ENCODE data around the gene SCGB1C2. TPM values are rescaled to one million over a fixed set of nuclear protein-coding genes. Genes with fewer than 3 reads are reported as not detected.
"Not testable (repeated sequence)": the region's sequence is repeated elsewhere in the genome, so short reads cannot be mapped to it uniquely, and the experiment has no call there.

The SCGB1C2 gene
- not detected for total RNA-seq

GRCh38 chr17:137166-137807 lies at the start of gene SCGB1C2:
Gene SCGB1C2 (plus strand): TSS chr17:137569. CDS start chr17:137591, 22 bp downstream.
- not testable (repeated sequence) for FAIRE-seq; DNase-seq (ENCODE audit: low spot score in 2 of 2)

GRCh38 chr17:113111-113510 lies 24.3 kb upstream of the SCGB1C2 start:
- not testable (repeated sequence) for DNase-seq (ENCODE audit: low spot score in 2 of 2); FAIRE-seq

- not testable (repeated sequence) for FAIRE-seq; DNase-seq (ENCODE audit: low spot score in 2 of 2)
These were observed 18.9 kb upstream of the SCGB1C2 start for GRCh38 chr17:118339-118917.

- DNase-seq (ENCODE audit: low spot score in 2 of 2); FAIRE-seq: not testable (repeated sequence)
These were observed 3.4 kb upstream of the SCGB1C2 start for GRCh38 chr17:133932-134331.

GRCh38 chr17:134332-134785 lies 3.0 kb upstream of the SCGB1C2 start:
- not testable (repeated sequence) for DNase-seq (ENCODE audit: low spot score in 2 of 2); FAIRE-seq

GRCh38 chr17:135022-135421 lies 2.3 kb upstream of the SCGB1C2 start:
- FAIRE-seq; DNase-seq (ENCODE audit: low spot score in 2 of 2): not testable (repeated sequence)

- not testable (repeated sequence) for DNase-seq (ENCODE audit: low spot score in 2 of 2); FAIRE-seq
These were observed 1.5 kb upstream of the SCGB1C2 start for GRCh38 chr17:135895-136294.

GRCh38 chr17:136531-136930 lies 838 bp upstream of the SCGB1C2 start:
- not testable (repeated sequence) for DNase-seq (ENCODE audit: low spot score in 2 of 2); FAIRE-seq

- DNase-seq (ENCODE audit: low spot score in 2 of 2); FAIRE-seq: not testable (repeated sequence)
These were observed 2.2 kb downstream of the SCGB1C2 start for GRCh38 chr17:139401-140205.

- FAIRE-seq, result no peak
- no peak for DNase-seq (ENCODE audit: low spot score in 2 of 2)
These were observed 4.8 kb downstream of the SCGB1C2 start for GRCh38 chr17:142102-142661.

- FAIRE-seq (no peak), DNase-seq (ENCODE audit: low spot score in 2 of 2) (no peak)
These were observed 5.8 kb downstream of the SCGB1C2 start for GRCh38 chr17:142876-143784.

GRCh38 chr17:143785-144281 lies 6.5 kb downstream of the SCGB1C2 start:
- DNase-seq (ENCODE audit: low spot score in 2 of 2) (peak; percentile 87 to 96), FAIRE-seq (no peak)

- FAIRE-seq (no peak), DNase-seq (ENCODE audit: low spot score in 2 of 2) (no peak)
These were observed 7.7 kb downstream of the SCGB1C2 start for GRCh38 chr17:144936-145670.

- FAIRE-seq (no peak), DNase-seq (ENCODE audit: low spot score in 2 of 2) (no peak)
These were observed 8.5 kb downstream of the SCGB1C2 start for GRCh38 chr17:145671-146541.

GRCh38 chr17:146546-146945 lies 9.2 kb downstream of the SCGB1C2 start:
- FAIRE-seq (no peak), DNase-seq (ENCODE audit: low spot score in 2 of 2) (no peak)

- FAIRE-seq, result no peak
- DNase-seq (ENCODE audit: low spot score in 2 of 2), result no peak
These were observed 9.8 kb downstream of the SCGB1C2 start for GRCh38 chr17:146983-147761.

Measured in frontal cortex (tissue), 4 donors.